Astrocyte (in vitro differentiated cells and primary cell): Measurements from ENCODE around the gene PITPNB.

Source experiments
- EZH2 ChIP-seq: IDR thresholded peaks from 2 replicates; pipeline ENCODE4 v1.6.1; 2012; ENCODE audit warnings: mild to moderate bottlenecking, low read length, inconsistent platforms; ENCODE audit not compliant: insufficient read depth
- TF ChIP-seq, protein P1 (sequence below): IDR thresholded peaks from 2 replicates; pipeline ENCODE4 v1.5.1; 2011; ENCODE audit warnings: low read depth, mild to moderate bottlenecking, inconsistent platforms, low read length, moderate library complexity; ENCODE audit not compliant: insufficient read depth

DNA sequence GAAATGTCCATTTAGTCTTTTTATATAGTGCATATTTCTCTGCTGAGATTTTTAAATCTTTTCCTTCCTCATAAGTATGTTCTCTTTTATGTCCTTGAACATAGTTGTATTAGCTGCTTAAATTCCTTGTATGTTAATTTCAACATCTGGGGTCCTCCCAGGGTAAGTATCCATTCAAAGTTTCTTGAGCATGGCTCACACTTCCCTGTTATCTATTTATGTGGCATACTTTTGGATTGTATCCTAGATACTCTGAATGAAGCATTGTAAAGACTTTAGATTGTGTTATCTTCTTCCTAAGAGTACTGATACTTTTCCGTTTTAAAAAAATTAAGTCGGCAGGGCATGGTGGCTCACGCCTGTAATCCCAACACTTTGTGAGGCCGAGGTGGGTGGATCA lies 28.4 kb upstream of the PITPNB start:
- TF ChIP-seq, protein P1, sequence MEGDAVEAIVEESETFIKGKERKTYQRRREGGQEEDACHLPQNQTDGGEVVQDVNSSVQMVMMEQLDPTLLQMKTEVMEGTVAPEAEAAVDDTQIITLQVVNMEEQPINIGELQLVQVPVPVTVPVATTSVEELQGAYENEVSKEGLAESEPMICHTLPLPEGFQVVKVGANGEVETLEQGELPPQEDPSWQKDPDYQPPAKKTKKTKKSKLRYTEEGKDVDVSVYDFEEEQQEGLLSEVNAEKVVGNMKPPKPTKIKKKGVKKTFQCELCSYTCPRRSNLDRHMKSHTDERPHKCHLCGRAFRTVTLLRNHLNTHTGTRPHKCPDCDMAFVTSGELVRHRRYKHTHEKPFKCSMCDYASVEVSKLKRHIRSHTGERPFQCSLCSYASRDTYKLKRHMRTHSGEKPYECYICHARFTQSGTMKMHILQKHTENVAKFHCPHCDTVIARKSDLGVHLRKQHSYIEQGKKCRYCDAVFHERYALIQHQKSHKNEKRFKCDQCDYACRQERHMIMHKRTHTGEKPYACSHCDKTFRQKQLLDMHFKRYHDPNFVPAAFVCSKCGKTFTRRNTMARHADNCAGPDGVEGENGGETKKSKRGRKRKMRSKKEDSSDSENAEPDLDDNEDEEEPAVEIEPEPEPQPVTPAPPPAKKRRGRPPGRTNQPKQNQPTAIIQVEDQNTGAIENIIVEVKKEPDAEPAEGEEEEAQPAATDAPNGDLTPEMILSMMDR = no peak
- TF ChIP-seq EZH2 = no peak
